ENCODE measurements around the gene IGFBP2.

The IGFBP2 gene

GRCh38 chr2:216664593-216665034 lies 31.4 kb downstream of the IGFBP2 start:
- DNase-seq = no peak

DNA sequence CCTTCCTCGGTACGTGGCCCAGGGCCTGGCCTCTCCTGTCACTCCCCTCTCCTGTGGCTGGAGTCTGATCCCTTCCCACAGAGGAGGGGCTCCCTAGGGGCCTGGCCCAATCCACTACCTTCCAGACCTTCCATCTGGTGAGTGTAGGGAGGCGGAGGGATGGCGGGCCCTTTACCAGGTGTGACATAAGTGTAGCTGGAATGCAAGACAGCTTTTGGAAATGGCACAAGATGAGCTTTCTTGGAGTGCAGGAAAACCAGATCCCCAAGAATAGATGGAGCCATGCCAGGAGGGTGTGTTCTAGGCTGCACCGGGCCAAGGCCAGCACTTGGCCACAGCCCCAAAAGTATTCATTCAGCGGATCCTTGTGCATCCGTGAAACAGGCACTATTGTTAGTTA lies 32.0 kb downstream of the IGFBP2 start:
- no peak for DNase-seq

DNA sequence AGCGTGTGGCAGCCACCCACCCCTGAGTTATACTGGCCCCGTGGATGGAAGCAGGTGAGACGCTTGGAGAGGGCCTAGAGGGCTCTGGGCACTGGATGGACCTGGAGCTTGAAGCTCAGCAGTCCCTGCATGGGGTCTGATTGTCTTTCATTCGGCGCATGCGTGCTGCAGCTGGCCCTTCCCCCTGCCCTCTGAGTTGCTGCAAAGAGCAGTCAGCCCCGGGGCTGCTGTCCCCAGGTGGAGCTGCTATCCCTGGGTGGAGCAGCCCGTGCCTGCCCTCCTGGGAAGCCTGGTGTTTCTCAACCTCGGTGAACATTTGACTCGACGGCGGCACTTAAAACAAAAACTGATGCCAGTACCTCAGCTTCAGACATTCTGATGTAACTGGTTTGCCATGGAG lies 32.5 kb downstream of the IGFBP2 start:
- DNase-seq = peak; percentile 52 to 79

DNA sequence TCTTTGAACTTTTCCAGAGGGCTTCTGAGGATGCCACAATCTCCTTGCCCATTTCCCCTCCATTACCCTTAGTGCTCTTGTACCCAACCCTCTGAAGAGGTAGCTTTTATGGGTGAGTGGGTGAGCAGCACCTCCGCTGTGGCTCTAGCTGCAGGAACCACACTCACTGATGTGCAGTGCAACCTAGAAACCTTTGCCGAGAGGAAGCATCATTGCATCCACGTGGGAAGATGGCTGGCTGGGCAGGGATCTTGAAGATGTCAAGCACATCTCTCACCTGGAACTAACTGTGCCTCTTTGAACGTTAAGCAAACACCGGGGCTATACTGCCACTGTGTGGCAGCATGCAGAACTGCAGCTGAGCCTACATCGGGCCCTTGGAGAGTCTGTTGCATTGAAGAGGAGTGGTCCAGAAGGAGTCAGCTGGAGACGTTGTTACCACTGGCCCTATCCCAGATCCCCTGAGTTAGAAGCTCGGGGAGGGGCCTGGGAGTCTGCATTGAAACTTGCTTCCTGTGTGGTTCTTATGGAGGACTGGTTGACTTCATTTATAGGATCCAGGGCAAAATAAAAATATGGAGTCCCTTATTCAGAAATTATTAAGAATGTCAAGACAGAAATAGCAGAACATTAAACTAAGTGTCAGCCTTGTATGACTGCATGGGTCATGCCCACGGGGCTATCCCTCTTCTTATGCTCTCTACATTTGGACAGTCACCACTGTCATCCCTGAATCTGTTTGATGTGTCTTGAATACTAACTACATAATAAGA lies 33.4 kb downstream of the IGFBP2 start:
- peak; percentile 70 to 81 for DNase-seq

DNA sequence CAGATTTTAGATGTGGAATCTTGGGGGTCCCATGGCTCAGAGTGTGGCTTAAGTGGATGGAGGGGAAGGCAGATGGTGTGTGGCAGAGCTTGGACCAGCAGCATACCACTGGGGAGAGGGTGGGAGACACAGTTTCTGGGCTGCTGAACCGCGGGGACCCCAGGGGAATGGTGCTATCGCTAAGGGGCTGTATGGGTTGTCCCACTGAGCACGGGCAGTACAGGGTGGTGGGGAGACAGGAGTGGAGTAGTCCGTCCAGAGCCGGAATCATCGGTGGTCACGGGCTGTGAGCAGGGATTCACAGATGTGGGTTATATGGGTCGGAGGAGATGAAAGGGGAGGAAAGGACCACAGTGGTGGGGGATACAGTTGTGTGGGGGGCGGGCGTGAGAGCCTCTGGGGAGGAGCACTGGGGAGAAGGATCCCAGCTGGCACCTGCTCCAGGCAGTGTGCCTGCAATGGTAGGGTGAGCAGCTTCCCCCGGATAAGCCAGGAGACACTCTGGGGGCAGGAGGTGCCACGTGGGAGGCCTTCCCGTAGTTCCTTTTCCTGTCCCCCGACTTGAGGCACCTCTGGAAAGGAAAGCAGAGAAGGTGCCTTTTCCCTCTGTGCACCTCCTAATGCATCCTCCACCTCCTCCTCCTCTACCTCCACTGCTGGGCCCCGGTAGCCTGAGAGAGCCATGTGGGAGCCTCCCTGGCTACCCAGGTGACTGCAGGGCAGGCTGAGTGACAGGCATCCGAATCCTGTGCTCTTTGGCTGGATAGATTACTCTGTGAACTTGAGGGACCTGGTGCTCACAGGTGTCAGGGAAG lies 37.3 kb downstream of the IGFBP2 start:
- DNase-seq = no peak

- no peak for DNase-seq
Observed at GRCh38 chr2:216671081-216671411, 37.8 kb downstream of the IGFBP2 start.

DNA sequence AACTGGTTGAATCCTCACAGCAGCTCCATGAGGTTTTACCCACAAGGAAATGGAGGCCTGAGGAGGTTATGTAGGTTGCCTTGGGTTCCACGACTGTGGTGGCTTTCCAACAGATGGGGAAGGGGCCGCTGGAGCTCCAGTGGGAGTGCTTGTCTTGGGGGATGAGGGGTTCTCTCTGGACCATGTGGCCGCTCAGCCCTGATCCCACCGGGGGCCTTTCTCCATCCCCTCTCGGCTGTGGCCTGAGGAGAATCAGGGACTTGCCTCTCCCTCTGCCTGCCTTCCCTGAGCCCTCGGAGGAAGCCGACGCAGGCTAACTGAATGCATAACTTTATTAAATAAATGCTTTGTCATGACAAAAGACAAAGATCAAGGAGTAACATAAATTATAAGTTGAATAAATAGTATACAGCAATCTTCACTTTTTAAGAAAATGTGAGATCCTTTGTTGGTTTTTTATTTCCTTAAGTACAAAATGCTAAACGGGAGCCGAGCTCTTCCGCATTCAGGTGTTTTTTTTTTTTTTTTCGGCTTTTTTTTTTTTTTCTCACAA lies 38.6 kb downstream of the IGFBP2 start:
- DNase-seq = no peak

DNA sequence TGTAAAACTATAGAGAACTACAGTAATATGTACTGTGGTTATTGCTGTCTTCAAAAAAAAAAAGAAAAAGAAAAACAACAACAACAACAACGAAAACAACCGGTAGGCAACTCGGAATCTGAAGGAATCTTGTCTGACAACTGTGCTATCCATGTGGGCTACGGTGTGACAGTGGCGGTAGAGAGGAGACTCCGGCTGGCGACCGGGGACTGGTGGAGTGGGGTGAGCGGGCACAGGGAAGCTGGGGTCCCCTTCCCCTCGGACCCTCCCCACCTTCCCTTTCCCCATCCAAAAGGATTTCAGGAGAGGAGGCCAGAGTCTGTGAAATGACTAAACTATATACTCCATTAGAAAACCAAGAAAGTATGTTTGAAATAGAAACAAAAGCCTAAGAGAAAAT lies 39.2 kb downstream of the IGFBP2 start:
- DNase-seq = no peak

DNA sequence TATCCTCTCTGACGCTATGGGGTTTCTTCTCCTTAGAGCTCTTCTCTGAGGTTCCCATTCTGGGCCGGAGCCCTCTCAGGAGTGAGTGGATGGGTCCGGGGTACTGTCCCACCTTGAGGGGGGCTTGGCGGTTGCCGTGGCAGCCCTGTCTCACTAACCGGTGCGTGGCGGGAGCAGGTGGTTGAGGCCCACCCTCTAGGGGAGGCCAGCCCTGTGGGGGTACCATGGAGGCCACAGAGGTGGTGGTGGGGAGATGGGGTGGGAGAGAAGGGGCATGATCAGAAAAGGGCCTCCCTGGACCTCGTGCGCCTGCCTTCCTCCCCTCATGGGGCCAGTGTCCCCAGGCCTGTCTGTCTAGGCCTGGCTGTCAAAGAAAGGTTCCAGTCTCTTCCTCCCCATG lies 39.8 kb downstream of the IGFBP2 start:
- DNase-seq = no peak

DNA sequence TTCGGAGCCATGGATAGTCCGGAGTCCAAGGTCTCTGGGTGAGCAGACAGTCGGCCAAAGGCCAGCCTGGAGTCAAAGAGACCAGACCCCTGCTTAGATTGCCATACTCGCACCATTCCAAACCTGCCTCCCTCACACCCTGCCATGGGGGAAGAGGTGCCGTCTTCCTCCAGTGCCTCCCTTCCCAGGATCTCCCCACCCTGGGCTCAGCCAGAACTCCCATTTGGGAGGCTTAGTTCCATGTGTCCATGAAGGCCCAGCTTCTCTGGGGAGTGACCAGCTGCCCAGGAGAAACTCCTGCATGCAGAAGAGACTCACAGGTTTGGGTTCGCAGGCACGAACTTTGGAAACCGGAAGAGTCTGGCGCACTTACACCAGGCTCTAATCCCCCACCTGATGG lies 40.4 kb downstream of the IGFBP2 start:
- no peak for DNase-seq

DNA sequence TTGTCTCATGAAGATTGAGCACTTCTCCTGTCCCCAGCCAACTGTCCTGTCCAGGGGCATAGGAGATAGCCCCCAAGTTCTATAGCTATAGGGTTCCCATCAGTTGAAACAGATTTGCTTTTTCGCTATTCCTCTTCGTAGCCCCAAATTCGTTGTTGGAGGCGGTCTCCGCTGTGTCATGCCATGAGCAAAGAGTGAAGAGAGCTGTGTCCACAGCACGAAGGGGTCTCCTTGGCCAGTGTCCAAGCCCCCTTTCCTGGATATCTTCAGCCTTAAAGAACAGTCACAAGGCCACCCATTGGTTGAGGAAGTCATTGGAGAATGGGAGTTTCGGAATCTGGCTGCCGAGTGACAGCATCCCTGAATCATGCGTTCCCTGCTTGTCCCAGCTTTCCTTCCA lies 41.2 kb downstream of the IGFBP2 start:
- DNase-seq = no peak

- DNase-seq = no peak
Observed at GRCh38 chr2:216676630-216677029, 43.4 kb downstream of the IGFBP2 start.

GRCh38 chr2:216677439-216678097 lies 44.3 kb downstream of the IGFBP2 start:
- no peak for DNase-seq

DNA sequence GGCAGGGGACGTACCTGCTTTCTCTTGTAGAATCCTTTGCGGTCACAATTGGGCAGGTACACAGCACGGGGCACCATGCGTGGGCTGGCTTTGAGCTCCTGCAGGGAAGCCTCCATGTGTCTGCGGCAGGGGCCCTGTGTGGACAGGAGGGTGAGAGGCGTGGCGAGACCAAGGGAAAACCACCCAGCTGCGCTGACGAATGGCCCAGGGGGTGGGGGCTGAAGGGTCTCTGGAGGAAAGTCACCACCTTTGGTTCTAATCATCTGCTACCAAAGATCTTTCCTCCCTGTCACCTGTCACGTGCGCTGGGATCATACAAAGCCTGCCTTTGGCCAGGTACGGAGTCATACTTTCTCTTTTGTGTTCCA lies 44.9 kb downstream of the IGFBP2 start:
- no peak for DNase-seq

- DNase-seq = no peak
Observed at GRCh38 chr2:216678813-216679657, 45.8 kb downstream of the IGFBP2 start.

DNA sequence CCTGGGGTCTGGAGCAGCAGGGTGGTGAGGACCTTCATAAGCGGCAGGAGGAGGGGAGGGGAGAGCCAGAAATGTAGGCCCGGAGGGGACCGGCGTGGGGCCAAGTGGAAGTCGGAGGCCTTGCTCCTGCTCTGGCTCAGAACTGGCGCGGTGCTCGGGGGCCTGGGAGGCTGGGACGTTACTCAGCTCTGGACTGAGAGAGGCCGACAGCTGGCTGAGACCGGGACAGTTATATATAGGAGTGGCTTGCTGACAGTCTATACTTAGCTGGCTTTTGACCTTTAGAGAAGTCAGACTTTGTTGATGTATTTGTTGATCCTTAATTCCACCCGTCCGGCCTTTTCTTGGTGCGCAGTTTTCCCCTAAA lies 46.4 kb downstream of the IGFBP2 start:
- no peak for DNase-seq

GRCh38 chr2:216680951-216681629 lies 47.9 kb downstream of the IGFBP2 start:
- DNase-seq = no peak

GRCh38 chr2:216681683-216682082 lies 48.5 kb downstream of the IGFBP2 start:
- no peak for DNase-seq

GRCh38 chr2:216683846-216684245 lies 50.6 kb downstream of the IGFBP2 start:
- no peak for DNase-seq

DNA sequence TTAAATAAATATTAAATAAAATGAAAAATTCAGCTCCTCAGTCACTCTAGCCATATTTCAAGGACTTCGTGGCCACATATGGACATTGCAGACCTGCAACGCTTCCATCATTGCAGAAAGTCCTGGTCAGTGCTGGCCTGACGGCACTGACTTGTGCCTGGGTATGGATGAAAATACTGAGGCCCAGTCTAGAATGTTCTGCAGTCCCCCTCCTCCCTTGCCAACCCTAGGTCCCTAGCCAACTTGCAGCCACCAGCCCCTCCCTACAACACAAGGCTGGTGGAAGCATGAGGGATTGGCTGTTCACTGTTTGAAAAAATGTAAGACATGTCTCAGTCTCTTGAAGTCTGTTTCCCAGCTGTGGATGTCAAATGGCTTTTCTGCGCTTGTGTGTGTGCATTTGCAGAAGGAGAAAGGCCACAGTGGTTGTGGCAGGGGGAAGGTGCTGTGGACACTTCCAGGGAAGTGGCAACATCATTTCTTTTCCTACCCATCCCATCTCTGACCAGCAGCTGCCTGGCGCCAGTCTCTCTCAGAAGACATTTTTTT lies 52.2 kb downstream of the IGFBP2 start:
- DNase-seq = no peak

DNA sequence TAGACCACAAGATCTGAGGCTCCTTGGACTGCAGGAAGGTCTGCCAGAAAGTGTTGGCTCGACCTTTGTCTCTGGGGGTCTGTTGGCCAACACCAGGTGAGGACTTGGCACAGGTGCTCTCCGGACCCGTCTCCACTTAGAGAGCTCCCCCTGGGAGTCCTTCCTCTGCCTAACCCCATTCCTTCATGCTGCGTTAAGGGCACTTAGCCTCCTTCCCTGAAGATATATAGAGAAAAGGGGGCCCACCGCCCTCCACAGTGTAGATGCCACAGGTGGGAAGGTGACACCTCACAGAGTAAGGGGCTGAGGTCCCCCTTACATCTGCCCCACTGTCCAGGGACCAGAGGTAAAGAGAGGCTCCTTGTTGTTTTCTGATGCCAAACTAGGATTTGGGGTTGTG lies 53.9 kb downstream of the IGFBP2 start:
- no peak for DNase-seq

GRCh38 chr2:216687646-216688045 lies 54.4 kb downstream of the IGFBP2 start:
- DNase-seq = no peak
